HG03108 (cell line): ENCODE data around the gene SLC2A4.
"Not testable (repeated sequence)": the region's sequence is repeated elsewhere in the genome, so short reads cannot be mapped to it uniquely, and the experiment has no call there.

Experiments used
- ATAC-seq: cut with Tn5 transposase; IDR thresholded peaks from one replicate; pipeline ENCODE4 v1.9.1; 2021; ENCODE audit warnings: moderate library complexity; ENCODE audit not compliant: unreplicated experiment

SLC2A4 gene

GRCh38 chr17:7281074-7281952 lies at the start of gene SLC2A4:
Gene SLC2A4, plus strand, starts transcription at chr17:7281718. Its CDS starts 217 bp downstream, at chr17:7281935.
- peak; percentile 53 for ATAC-seq

DNA sequence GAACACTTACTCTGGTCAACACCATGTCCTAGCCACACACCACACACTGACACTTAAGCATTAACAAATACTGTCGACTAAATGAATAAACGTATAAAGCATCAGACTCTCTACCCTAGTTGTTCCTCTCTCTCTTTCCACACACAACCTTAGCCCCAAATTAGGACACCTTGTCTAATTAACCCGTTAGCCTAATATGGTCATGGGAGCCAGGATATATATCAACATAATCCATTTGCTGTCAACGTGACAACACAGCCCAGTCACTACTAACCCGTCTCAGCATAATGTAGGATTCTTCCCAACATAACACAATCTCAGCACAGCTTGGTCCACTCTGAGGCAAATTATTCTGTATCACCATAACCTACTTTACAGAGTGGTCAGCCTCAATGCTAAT lies 49.4 kb upstream of the SLC2A4 start:
- no peak for ATAC-seq

DNA sequence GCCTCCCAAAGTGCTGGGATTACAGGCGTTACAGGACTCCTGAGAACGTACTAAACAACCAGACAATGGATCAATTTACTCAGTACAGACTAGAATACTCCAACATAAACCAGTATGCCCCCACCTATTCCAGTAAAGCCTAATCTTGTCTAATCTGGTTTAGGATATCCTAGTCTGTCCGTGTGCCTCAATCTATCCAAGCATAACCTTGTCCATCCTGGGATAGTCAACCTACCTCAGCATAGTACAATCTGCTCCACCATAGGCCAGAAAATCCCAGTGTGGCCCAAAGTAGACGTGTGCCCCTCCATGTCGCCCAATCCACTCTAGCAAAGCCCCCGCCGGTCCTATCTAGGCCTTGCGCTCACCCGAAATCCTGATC lies 47.8 kb upstream of the SLC2A4 start:
- ATAC-seq, result no peak

- peak; percentile 44 for ATAC-seq
These were observed 47.2 kb upstream of the SLC2A4 start, which contains the start of gene DVL2 for GRCh38 chr17:7234083-7234951. Gene DVL2, minus strand, starts transcription at chr17:7234517. Its CDS starts 255 bp downstream, at chr17:7234262.

- no peak for ATAC-seq
These were observed 45.5 kb upstream of the SLC2A4 start for GRCh38 chr17:7235693-7236665.

- ATAC-seq, result no peak
These were observed 44.7 kb upstream of the SLC2A4 start for GRCh38 chr17:7236808-7237207.

- no peak for ATAC-seq
These were observed 44.2 kb upstream of the SLC2A4 start for GRCh38 chr17:7237266-7237760.

DNA sequence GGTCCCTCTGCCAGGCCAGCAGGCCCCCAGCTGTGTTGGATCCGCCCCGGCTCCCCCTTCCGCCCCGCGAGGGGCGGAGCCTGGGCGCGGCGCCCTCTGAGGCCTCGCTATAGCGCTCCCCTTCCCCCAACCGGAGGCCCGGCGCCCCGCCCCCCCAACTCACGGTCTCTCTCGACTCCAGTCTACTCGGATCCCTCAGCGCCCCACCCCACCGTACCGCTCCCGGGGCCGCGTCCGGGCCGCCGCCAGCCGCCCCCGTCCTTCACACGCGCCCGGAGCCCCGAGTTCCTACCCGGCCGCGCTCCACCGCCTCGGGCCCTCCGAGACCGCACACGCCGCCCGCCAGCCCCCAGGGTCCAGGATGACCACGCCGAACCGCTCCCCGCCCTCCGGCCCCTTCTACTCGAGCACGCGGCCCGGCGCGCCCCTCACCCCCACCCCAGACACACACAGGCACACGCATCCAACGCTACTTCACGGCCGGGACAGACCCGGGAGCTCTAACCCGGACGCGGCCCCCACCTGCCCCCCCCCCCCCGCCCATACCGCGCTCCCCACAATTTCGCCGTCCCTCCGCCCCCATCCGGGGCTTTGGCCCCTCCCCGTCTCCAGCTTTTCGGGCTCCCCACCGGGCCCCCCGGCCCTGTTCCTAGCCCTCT lies 43.6 kb upstream of the SLC2A4 start:
- no peak for ATAC-seq

DNA sequence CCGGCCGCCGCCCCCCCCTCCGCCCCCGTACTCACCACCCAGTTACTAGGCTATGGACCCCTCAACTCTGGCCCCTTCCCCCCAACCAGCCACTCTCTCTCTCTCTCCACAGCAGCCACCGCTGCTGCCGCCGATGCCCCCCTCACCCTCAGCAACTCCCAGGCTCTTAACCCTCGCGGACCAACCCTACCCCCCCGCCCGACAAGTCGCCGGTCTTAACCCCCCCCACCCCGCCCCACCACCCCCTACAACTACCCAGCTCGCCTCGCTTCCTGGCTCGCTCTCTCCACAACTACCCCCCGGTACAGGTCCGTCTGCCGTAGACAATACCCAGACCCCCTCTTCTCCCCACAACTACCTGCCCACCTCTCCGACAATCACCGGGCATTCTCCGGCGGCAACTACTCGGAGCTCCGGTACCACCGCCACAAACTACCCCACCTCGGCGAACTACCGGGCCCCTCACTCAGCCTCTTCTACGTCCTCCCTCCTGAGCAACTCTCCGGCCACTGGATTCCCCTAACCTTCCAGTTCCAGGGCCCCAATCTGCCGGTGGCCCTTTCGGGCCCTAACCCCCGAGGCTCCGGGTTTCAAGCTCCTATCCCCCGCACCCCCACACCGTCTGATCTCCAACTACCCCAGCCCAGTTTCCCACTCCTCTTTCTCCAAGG lies 43.0 kb upstream of the SLC2A4 start:
- ATAC-seq, result no peak

DNA sequence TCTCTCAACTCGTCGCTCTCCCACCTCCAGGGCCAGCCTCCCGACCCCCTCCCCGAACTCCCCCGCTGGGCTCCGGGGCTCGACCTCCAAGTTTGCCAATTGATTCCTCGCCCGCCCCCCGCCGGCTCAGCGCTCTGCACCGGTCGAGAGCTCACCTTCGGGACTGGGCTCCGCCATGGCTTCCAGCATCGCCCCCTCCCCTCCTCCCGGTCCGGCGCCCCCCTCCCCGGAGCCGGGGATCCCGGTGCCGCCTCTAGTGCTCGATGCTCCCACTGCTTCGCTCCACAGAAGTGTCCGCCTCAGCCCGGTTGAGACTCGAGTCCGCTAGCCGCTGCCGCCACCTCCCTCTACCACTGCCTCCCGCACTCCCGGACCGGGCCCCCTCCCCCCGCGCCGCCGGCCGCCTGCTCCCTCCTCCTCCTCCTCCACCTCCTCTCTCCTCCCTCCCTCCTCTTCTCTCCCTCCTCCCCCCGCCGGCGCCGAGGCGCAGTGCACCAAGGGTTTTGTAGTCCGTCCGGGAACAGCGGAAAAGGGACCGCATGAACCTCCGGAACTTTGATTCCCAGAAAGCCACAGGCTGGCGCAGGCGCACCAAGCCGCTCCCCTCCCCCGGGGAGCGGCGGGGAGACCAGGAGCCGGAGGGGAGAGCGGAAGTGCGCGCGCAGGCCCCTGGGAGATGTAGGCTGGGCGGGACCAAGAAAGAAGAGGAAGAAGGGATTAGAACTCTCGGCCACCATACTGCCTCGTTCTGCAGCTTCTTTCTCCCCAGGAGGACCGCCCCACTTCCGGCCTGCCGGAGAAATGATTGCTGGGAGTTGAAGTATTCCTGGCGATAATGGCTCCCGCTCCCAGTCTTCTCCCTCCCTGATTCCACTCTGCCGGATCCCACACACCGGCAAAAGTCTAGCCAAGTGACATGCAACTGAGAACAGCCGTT lies 42.2 kb upstream of the SLC2A4 start, which contains the start of gene PHF23:
Gene PHF23, minus strand, starts transcription at position 367 of the 937 bp plus-strand sequence. Its CDS starts 178 bp downstream, at position 189.
- ATAC-seq, result peak; percentile 45

GRCh38 chr17:7240375-7240774 lies 41.1 kb upstream of the SLC2A4 start:
- ATAC-seq, result no peak

- no peak for ATAC-seq
These were observed 40.3 kb upstream of the SLC2A4 start for GRCh38 chr17:7241090-7241733.

- ATAC-seq, result no peak
These were observed 39.5 kb upstream of the SLC2A4 start, which contains the start of gene GABARAP for GRCh38 chr17:7241783-7242716. Gene GABARAP, minus strand, starts transcription at chr17:7242449. Its CDS starts 119 bp downstream, at chr17:7242330.

DNA sequence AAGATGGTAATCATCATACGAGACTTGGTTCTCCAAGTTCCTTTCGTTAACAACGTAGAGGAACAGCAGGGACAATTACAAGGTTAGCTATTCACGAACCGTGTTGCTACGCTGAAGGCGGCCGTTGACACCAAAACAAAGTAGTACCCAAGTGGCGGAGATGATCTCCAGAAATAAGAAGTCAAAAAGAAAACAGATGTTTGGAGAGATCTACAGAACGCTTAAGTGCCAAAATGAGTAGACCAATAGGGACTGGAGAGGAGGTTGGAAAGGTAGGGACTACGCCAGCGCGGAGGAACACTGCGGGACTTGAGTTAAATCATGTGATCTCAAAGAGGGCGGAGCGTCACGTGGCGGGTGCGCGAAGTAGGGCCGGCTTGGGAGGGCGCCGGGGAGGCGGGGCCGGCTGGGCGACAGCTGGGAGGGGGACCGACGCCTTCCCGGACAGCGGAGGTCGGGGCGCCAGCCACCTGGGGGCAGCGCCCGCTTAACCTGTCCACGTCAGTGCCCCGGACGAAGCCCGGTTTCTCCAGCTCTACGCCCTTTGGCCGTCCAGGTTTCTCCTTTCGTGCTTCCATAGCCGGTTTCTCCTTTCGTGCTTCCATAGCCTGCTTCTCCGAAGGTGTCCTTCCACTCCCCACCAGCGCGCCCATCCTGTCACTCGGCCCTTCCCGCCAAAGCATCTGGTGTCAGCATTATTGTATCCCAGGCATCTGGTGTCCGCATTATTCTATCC lies 38.6 kb upstream of the SLC2A4 start:
- peak; percentile 32 for ATAC-seq

- ATAC-seq, result no peak
These were observed 38.1 kb upstream of the SLC2A4 start for GRCh38 chr17:7243453-7243729.

DNA sequence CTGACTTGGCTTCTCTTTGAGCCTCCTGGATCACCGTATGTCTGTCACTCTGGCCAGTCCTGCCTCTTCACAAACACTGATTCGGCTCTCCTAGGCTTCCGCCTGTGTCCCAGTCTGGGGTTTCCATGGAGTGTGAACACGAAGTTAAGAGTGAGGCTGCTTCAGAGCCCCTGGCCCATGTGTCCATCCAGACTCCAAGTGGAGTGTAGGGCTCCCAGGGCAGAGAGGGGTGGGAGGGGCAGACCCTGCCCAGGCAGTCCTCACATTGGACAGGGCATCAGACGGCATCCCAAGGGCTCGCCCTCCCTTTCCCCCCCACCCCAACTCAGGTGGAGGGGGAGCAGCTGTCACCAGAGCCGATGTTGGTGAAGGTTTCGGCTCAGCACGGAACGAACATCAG lies 37.7 kb upstream of the SLC2A4 start:
- ATAC-seq, result not testable (repeated sequence)
